Stomach (tissue), 4 donors: ENCODE data around the gene NINJ2.

Source experiments
- POLR2A ChIP-seq, 4 donors: fragments of 450-650 bp; IDR thresholded peaks; one replicate each; pipeline ENCODE4 v1.6.1; 2016; ENCODE audit warnings: antibody characterized with exemption in 4 of 4, control low read depth in 2 of 4, mild to moderate bottlenecking in 1 of 4, moderate library complexity in 1 of 4
- TF ChIP-seq, protein P1 (sequence below), 7 experiments: fragments of 450-650 bp in 4 of 7; fragments of 200-600 bp in 3 of 7; sonication (generic) in 3 of 7; IDR thresholded peaks; one replicate each; pipeline ENCODE4 v1.5.1; 2016 to 2019; ENCODE audit warnings: antibody characterized with exemption in 7 of 7, control low read depth in 2 of 7, mild to moderate bottlenecking in 1 of 7

DNA sequence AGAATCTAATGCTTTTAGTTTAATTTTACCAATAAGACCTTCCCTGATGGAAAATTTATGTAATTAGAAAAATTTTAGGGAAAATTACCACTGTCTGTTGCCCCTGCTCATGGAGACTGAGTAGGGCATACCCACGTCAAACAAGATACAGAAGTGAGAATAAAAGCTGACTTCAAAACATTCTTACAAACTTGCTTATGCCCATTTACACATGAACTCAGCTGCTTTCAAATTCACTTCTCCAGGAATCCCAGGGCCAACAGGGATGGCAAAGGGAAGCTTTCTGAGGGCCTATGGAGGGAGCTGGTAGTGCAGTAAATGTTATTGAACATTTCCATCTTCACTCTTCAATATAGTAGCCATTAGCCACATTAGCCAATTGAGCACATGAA, 4.8 kb upstream of the NINJ2 start:
- TF ChIP-seq, protein P1, sequence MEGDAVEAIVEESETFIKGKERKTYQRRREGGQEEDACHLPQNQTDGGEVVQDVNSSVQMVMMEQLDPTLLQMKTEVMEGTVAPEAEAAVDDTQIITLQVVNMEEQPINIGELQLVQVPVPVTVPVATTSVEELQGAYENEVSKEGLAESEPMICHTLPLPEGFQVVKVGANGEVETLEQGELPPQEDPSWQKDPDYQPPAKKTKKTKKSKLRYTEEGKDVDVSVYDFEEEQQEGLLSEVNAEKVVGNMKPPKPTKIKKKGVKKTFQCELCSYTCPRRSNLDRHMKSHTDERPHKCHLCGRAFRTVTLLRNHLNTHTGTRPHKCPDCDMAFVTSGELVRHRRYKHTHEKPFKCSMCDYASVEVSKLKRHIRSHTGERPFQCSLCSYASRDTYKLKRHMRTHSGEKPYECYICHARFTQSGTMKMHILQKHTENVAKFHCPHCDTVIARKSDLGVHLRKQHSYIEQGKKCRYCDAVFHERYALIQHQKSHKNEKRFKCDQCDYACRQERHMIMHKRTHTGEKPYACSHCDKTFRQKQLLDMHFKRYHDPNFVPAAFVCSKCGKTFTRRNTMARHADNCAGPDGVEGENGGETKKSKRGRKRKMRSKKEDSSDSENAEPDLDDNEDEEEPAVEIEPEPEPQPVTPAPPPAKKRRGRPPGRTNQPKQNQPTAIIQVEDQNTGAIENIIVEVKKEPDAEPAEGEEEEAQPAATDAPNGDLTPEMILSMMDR (IDR thresholded peaks at IDR 0.05), result no peak
- TF ChIP-seq POLR2A (IDR thresholded peaks at IDR 0.05), result no peak
